UCSD-AML1 (cell line): ENCODE results near the gene PAXIP1.

Experiments
- DNase-seq: peaks from one replicate; lab custom pipeline; 2025; ENCODE audit not compliant: unreplicated experiment; lab: John Stamatoyannopoulos, UW

Gene PAXIP1

DNA sequence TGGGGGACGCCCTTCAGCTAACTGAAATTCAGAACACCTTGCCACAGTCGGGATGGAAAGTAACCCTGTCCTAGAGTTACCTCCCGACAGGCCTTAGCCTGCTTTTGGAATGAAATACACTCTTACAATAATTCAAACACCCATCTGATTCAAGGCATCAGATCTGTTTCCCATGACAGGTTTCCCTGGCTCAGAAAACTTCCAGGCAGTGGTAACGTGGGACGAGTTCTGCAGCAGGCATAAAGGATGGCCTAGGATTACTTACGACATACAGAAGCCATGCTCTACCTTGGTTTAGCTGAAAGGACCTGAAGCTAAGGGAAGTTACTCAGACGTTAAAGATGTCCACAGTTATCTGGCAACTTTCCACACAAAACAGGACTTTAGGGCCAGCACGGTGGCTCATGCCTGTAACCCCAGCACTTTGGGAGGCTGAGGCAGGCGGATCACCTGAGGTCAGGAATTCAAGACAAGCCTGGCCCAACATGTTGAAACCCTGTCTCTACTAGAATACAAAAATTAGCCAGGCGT is 5.0 kb downstream of the PAXIP1 start:
- DNase-seq, result no peak

DNA sequence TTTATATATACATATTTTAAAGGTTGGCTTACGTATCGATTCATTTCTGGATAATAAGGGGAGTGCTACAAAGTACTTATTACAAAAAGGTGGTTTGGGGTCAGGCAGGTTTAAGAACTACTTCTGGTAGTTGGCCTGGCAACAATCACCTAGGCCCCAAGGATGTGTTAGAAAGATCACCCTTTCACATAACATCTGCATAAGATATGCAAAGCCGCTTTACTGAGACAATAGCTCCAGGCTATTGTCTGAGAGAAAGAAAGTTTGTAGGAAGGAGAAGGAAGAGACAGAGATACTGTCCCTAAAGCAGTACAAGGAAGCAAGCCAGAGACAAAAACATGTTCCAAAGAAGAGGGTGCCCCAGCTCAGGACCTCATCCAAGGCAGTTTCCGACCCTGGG is 6.2 kb downstream of the PAXIP1 start:
- no peak for DNase-seq

GRCh38 chr7:154996101-154996500 is 6.8 kb downstream of the PAXIP1 start:
- DNase-seq, result no peak

GRCh38 chr7:154994996-154995395 is 7.9 kb downstream of the PAXIP1 start:
- DNase-seq, result no peak

DNA sequence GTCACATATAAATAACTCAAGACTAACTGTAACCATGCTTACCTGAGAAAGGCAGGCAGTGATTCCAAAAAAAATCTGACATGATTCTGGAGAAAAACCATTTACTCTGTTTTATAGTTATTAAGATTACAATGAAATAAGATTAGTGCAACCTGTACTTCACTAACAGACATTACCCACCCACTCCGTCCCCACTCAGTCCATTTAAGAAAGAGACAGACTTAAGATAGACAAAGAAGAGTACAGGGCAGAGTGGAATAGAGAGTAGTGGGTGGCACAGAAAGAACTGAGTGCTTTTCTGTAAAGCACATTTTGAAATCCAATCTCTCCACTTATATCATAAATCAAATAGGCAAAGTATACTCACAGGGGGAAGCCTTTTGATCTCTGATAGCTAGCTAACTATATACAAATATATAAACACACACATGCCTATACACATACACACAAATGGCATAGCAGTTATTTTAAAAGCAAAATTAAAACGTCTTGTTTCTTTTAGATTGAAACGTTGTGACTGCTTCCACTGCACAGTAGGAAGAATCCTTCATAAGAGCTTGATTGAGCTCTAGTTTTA is 11.9 kb downstream of the PAXIP1 start:
- DNase-seq, result no peak

GRCh38 chr7:154987571-154987970 is 15.4 kb downstream of the PAXIP1 start:
- DNase-seq, result no peak

DNA sequence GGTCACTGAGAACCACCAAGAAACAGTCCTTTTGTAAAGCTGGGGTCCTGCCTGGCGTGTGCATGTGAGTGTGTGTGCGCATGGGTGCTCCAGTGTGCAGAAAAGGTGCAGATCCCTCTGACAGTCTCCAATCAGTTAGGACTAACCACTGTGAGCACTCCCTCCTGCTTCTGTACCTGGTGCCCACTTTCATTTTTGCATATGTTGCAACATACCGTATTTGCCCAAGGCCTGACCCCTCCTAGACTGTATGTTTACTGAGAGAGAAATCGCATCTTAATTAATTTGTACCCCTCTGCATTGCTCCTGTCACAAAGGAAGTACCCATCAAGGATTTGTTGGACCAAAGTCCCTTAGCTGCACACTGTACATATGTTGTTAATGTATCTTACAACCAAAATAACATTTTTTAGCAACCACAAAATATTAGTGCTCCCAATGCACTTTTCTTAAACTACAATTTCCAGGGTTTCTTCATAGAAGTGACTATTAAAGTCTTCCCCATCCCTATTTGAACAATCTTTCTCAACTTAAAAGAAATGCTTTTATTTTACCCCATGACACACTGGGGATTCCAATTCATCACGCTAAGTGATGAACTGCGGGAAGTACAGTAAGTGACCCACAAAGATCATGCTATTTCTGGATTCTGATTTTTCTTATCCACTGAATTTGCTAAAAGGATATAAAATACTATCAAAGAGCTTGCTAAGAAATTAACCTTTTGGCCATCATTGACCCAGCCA is 16.6 kb downstream of the PAXIP1 start:
- DNase-seq, result no peak

- DNase-seq, result no peak
Observed at GRCh38 chr7:154985230-154985629, 17.7 kb downstream of the PAXIP1 start.

GRCh38 chr7:154984601-154985188 is 18.2 kb downstream of the PAXIP1 start:
- DNase-seq, result no peak

- DNase-seq, result no peak
Observed at GRCh38 chr7:154978017-154978416, 24.9 kb downstream of the PAXIP1 start.

- no peak for DNase-seq
Observed at GRCh38 chr7:154977250-154977649, 25.7 kb downstream of the PAXIP1 start.

DNA sequence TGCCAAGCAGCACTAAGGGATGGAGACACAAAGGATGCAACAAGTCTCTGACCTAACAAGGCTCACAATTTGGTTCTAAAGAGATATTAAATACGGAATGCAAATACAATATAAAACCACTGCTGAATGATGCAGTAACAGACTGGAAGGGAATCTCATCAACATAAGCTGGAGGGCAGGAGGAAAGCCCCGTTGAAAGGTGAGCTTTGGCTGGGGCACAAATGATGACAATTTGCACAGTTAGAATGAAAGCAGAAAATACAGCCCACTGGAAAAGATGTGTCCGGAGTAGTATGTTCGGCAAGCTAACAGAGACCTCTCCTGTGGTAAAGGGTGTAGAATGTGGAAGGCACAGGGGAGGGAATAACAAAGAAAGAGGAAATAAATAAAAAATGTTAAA is 26.1 kb downstream of the PAXIP1 start:
- DNase-seq, result no peak

- DNase-seq, result no peak
Observed at GRCh38 chr7:154975984-154976383, 26.9 kb downstream of the PAXIP1 start.

GRCh38 chr7:154973381-154973780 is 29.5 kb downstream of the PAXIP1 start:
- DNase-seq, result no peak

- DNase-seq, result no peak
Observed at GRCh38 chr7:154968336-154969001, 34.5 kb downstream of the PAXIP1 start.

DNA sequence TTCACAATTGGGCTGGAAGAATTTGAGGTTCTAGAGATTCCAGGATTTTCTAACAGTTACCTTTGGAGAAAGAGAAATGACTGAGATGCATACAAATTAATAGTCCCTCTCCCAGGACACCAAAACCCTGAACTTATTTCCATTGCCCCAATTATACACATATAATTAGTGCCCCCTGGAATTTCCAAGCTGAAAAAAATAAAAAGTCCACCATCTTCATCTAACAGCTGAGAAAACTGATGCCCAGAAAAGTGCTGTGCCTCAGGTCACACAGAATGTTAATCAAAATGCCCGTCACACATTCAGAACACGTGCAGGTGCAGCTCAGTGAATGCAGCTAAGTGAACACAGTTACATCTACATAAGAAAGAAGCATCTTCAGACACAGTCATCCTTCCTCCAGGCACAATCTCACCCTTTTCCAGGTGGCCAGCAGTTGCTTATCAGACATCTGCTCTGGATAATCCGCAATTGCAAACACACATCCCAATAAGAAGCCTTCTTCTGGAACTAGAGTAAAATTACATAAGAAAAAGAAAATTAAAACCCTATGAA is 35.4 kb downstream of the PAXIP1 start:
- no peak for DNase-seq

DNA sequence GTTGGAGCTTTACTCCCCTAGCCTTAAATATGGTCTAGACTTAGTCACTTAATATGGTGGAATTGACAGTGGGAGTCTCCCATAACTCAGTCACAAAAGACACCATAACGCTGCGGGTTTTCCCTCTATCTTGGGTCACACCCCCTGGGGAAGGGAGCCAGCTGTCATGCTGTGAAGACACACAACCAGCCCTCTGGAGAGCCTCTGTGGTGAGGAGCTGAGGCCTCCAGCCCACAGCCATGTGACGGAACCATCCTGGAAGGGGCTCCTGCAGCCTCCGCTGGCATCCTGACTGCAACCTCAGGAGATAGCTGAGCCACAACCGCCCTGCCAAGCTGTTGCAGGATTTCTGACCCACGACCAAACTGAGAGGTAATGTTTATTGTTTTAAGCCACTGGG is 37.9 kb downstream of the PAXIP1 start:
- DNase-seq, result no peak

DNA sequence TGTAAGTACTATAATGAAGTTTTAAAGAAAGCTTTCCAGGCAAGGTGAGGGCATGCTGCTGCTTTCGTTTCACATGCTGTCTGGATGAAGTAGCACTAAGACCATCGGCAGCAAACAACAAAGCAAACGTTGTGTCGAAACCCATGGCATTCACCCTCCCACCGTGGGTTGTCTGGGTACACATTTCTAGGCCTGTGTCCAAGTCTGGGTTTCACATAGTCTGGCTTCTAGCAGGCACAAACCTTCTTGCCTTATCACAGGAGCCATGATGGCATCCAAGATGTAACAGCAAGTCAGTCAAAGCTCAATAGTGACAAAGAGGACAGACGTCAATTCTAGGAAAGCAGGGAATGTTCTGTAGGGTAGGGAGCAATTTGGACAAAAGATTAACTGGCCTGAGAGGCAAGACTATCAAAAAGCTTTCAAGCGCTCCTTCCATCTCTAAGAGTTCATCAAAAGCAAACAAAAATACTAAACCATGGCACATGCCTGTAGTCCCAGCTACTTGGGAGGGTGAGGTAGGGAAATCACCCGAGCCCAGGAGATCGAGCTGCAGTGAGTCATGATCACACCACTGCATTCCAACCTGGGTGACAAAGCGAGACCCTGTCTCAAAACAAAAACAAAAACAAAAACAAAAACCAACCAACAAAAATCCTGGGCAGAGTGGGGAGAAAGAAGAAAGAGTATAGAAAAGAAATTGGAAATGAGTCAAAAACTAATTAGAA is 42.7 kb downstream of the PAXIP1 start:
- no peak for DNase-seq

DNA sequence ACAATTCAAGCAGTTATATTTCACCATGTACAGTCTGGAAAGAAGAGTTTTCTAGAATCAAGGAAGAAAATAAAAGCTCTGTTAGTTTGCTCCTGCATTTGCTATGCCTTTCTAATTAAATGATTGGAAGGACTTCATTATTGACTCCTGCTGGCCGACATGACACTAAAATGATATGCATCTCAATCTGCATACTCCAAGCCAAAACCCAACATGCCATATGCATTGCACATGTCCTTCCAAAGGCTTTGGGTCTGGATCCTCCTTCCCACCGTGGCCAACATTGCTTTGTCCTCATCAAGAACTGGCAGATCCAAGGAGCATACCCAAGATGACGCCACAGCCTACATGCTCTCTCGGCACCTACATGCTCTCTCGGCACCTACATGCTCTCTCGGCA is 46.5 kb downstream of the PAXIP1 start:
- no peak for DNase-seq

- peak; percentile 38 for DNase-seq
Observed at GRCh38 chr7:154953006-154953684, 49.8 kb downstream of the PAXIP1 start.
